Astrocyte (in vitro differentiated cells and primary cell): ENCODE data around the gene PLXNA3. TPM values are rescaled to one million over a fixed set of nuclear protein-coding genes. Genes with fewer than 3 reads are reported as not detected.

Source experiments
- DNase-seq: peaks from one replicate; pipeline ENCODE4 v3.0.0-alpha.2; 2010; ENCODE audit warnings: low read depth
- FAIRE-seq: peaks from 2 replicates; lab custom pipeline; 2011; peaks lifted over from hg19 to GRCh38; lab: Jason Lieb, UNC
- H2AFZ ChIP-seq: 2 replicates; pipeline ENCODE4 v1.6.0; 2012; ENCODE audit warnings: low read depth, low read length, inconsistent platforms
- H3K27ac ChIP-seq: 2 replicates; pipeline ENCODE4 v1.5.1; 2011; ENCODE audit warnings: low read depth, low read length, inconsistent platforms
- H3K27me3 ChIP-seq: 2 replicates; pipeline ENCODE4 v1.6.0; 2011; ENCODE audit warnings: low read length, inconsistent platforms; ENCODE audit not compliant: insufficient read depth
- H3K36me3 ChIP-seq: 2 replicates; pipeline ENCODE4 v1.5.1; 2011; ENCODE audit warnings: low read length, inconsistent platforms; ENCODE audit not compliant: insufficient read depth
- H3K4me1 ChIP-seq: 2 replicates; pipeline ENCODE4 v1.5.1; 2011; ENCODE audit warnings: low read length, inconsistent platforms; ENCODE audit not compliant: insufficient read depth
- H3K4me2 ChIP-seq: 2 replicates; pipeline ENCODE4 v1.6.0; 2012; ENCODE audit warnings: low read length, inconsistent platforms
- H3K4me3 ChIP-seq: 2 replicates; pipeline ENCODE4 v1.5.1; 2011; ENCODE audit warnings: low read depth, mild to moderate bottlenecking, low read length, inconsistent platforms; ENCODE audit not compliant: insufficient read depth
- H3K79me2 ChIP-seq: 2 replicates; pipeline ENCODE4 v1.6.0; 2012; ENCODE audit warnings: mild to moderate bottlenecking, low read length, inconsistent platforms; ENCODE audit not compliant: insufficient read depth
- H3K9ac ChIP-seq: 2 replicates; pipeline ENCODE4 v1.6.0; 2012; ENCODE audit warnings: mild to moderate bottlenecking, low read length, inconsistent platforms
- H3K9me3 ChIP-seq: 2 replicates; pipeline ENCODE4 v1.5.1; 2012; ENCODE audit warnings: low read depth, mild to moderate bottlenecking, low read length, inconsistent platforms; ENCODE audit not compliant: insufficient read depth
- H4K20me1 ChIP-seq: 2 replicates; pipeline ENCODE4 v1.6.0; 2012; ENCODE audit warnings: low read length, inconsistent platforms; ENCODE audit not compliant: insufficient read depth
- H3K27ac Mint-ChIP-seq: one replicate; pipeline ENCODE4 v1.8.0; 2021; ENCODE audit warnings: mild to moderate bottlenecking, mixed read lengths; ENCODE audit not compliant: unreplicated experiment
- H3K27me3 Mint-ChIP-seq: one replicate; pipeline ENCODE4 v1.8.0; 2021; ENCODE audit warnings: low read depth, mixed read lengths; ENCODE audit not compliant: unreplicated experiment
- H3K36me3 Mint-ChIP-seq: one replicate; pipeline ENCODE4 v1.8.0; 2021; ENCODE audit warnings: low read depth, mixed read lengths; ENCODE audit not compliant: unreplicated experiment
- H3K4me1 Mint-ChIP-seq: one replicate; pipeline ENCODE4 v1.8.0; 2021; ENCODE audit warnings: low read depth, mixed read lengths; ENCODE audit not compliant: unreplicated experiment
- H3K4me3 Mint-ChIP-seq: one replicate; pipeline ENCODE4 v1.8.0; 2021; ENCODE audit warnings: mild to moderate bottlenecking, moderate library complexity, mixed read lengths; ENCODE audit not compliant: unreplicated experiment
- H3K9me3 Mint-ChIP-seq: one replicate; pipeline ENCODE4 v1.8.0; 2021; ENCODE audit warnings: mild to moderate bottlenecking, mixed read lengths; ENCODE audit not compliant: unreplicated experiment
- CTCF ChIP-seq: IDR thresholded peaks from 2 replicates; pipeline ENCODE4 v1.5.1; 2011; ENCODE audit warnings: low read depth, mild to moderate bottlenecking, inconsistent platforms, low read length, moderate library complexity; ENCODE audit not compliant: insufficient read depth
- EZH2 ChIP-seq: IDR thresholded peaks from 2 replicates; pipeline ENCODE4 v1.6.1; 2012; ENCODE audit warnings: mild to moderate bottlenecking, low read length, inconsistent platforms; ENCODE audit not compliant: insufficient read depth
- total RNA-seq: library from RNA; stranded (reverse); gene quantifications from 2 replicates; pipeline ENCODE4 v1.2.1, GENCODE V29; 2021

PLXNA3 gene
- total RNA-seq, 1 donor from 2014 or later = 117 TPM

DNA sequence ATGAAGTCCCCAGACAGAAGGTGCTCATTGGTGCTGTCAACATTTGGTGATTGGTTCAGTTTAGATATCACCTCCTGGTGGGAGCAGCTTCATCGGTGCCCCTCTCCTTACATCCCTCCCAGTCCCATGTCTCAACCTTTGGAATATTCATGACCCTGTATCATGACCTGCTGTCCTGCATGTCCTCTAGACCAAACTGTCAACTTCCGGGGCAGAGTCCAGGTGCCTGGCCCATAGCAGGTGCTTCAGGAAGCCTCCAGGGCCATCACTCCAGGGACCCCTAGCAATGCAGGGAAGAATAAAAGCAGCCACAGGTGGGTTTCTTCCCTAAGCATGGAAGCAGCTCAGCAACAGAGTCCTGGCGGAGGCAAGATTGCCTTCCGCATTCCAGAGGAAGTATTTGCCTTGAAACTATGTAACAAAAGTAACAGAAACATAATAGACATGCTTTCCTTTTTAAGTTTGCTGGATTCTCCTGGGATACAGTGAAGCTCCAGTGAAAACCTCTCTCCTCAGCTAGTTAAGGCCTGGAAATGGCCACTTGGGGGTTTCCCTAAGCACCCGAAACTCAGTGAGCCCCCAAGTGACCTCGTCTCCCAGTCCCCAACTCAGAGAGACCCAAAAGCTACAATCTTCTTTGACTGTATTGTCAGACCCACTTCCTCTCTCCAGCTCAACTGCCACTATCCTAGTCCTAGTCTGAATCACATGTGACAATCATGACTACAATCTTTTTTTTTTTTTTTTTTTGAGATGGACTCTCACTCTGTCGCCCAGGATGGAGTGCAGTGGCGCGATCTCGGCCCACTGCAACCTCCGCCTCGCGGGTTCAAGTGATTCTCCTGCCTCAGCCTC is 30.9 kb upstream of the PLXNA3 start:
- Mint-ChIP-seq H3K27ac (no peak overlapping the region), H3K36me3 (no peaks in the 10 kb centered on the region), H3K4me3 (peak overlapping the region; percentile 62), H3K4me1 (peaks cover 16% of the 10 kb centered on the region), H3K9me3 (no peaks in the 10 kb centered on the region), H3K27me3 (no peaks in the 10 kb centered on the region)
- H3K4me1 ChIP-seq = no peaks in the 10 kb centered on the region
- no peak overlapping the region for H3K4me3 ChIP-seq
- no peak overlapping the region for H3K9ac ChIP-seq
- no peak overlapping the region for H2AFZ ChIP-seq
- no peaks in the 10 kb centered on the region for H3K36me3 ChIP-seq
- FAIRE-seq (no peak), DNase-seq (no peak)
- H3K4me2 ChIP-seq = no peak overlapping the region
- H3K79me2 ChIP-seq = peaks cover 29% of the 10 kb centered on the region
- peaks cover 21% of the 10 kb centered on the region for H4K20me1 ChIP-seq
- no peaks in the 10 kb centered on the region for H3K27me3 ChIP-seq
- no peaks in the 10 kb centered on the region for H3K9me3 ChIP-seq
- TF ChIP-seq EZH2 = no peak
- no peak overlapping the region for H3K27ac ChIP-seq

- H3K36me3 Mint-ChIP-seq = no peaks in the 10 kb centered on the region
- peaks cover 16% of the 10 kb centered on the region for H3K4me1 Mint-ChIP-seq
- H3K27me3 Mint-ChIP-seq = no peaks in the 10 kb centered on the region
- no peaks in the 10 kb centered on the region for H3K4me1 ChIP-seq
- H3K79me2 ChIP-seq = peaks cover 29% of the 10 kb centered on the region
- peak within 1 kb of the TSS; percentile 86 for H3K4me2 ChIP-seq
- no peaks in the 10 kb centered on the region for H3K27me3 ChIP-seq
- FAIRE-seq (no peak), DNase-seq (peak; percentile 92)
- no peak for TF ChIP-seq CTCF
- H3K27ac Mint-ChIP-seq = peak within 1 kb of the TSS; percentile 47
- peak within 1 kb of the TSS; percentile 56 for H2AFZ ChIP-seq
- peak within 1 kb of the TSS; percentile 67 for H3K9ac ChIP-seq
- H3K9me3 ChIP-seq = no peaks in the 10 kb centered on the region
- H3K27ac ChIP-seq = peak within 1 kb of the TSS; percentile 19
- peak within 1 kb of the TSS; percentile 82 for H3K4me3 Mint-ChIP-seq
- peak within 1 kb of the TSS; percentile 66 for H3K4me3 ChIP-seq
- no peaks in the 10 kb centered on the region for H3K9me3 Mint-ChIP-seq
- H4K20me1 ChIP-seq = peaks cover 21% of the 10 kb centered on the region
- H3K36me3 ChIP-seq = no peaks in the 10 kb centered on the region
Observed at GRCh38 chrX:154428176-154429171, 29.6 kb upstream of the PLXNA3 start, which contains the start of gene ATP6AP1. Gene ATP6AP1, plus strand, starts transcription at chrX:154428677. Its CDS starts 16 bp downstream, at chrX:154428693.

DNA sequence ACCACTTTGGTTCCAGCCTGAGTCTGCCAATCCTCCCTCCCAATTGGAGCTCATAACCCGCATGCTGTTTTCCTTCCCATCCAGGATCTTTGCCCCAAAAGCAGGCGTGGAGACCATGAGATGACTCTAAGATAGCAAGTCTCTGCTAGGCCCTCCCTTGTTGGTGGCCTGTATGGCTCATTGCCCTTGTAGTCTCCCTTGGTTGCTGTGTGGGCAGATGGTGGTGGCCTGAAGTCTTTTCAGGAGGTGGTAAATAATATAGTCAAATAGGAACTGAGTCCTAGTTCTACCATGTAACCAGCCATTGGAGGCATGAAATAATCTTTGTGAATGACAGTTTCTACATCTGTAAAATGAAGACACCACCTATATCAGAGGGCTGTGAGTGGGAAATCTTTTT is 28.4 kb upstream of the PLXNA3 start:
- no peaks in the 10 kb centered on the region for H3K27me3 Mint-ChIP-seq
- Histone ChIP-seq H3K4me2 (peak overlapping the region; percentile 86), H3K79me2 (peaks cover 29% of the 10 kb centered on the region), H3K27ac (no peak overlapping the region), H4K20me1 (peaks cover 21% of the 10 kb centered on the region), H3K9ac (no peak overlapping the region), H3K36me3 (no peaks in the 10 kb centered on the region), H3K27me3 (no peaks in the 10 kb centered on the region), H3K4me3 (peak overlapping the region; percentile 66), H3K4me1 (no peaks in the 10 kb centered on the region), H3K9me3 (no peaks in the 10 kb centered on the region), H2AFZ (no peak overlapping the region)
- peak overlapping the region; percentile 82 for H3K4me3 Mint-ChIP-seq
- DNase-seq (no peak), FAIRE-seq (no peak)
- no peaks in the 10 kb centered on the region for H3K36me3 Mint-ChIP-seq
- no peaks in the 10 kb centered on the region for H3K9me3 Mint-ChIP-seq
- no peak overlapping the region for H3K27ac Mint-ChIP-seq
- H3K4me1 Mint-ChIP-seq = peaks cover 16% of the 10 kb centered on the region
- TF ChIP-seq CTCF (no peak), EZH2 (no peak)
